ENCODE results near the gene CDKN2B-AS1. TPM values are rescaled to one million over a fixed set of nuclear protein-coding genes. Genes with fewer than 3 reads are reported as not detected.

The CDKN2B-AS1 gene
- total and polyA plus RNA-seq, 2 donors (not counting 1 experiment from before 2014, with no cell fraction given), result 1.3 to 2.5 TPM

DNA sequence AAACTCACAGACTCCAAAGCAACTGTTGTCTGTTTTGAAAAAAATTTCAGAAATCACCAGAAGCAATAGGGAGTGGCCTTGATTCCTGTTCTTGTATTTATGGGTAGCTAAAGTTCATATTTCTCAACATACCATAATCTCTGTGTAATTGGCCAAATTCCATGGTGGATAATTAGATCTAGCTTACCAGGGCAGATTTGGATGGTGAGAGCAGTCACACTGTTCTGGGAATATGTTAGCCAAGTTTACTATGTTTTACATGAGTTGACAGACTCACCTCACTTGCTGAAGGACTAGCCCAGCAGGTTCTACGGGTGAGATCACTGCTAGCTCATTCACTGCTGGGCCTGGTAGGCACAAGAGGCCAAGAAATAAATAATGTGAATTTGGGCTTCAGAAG lies 47.2 kb downstream of the CDKN2B-AS1 start:
- DNase-seq, result no peak
- no peak for ATAC-seq (ENCODE audit: low read depth)
- no peak overlapping the region for H3K27ac Mint-ChIP-seq
- H3K79me2 ChIP-seq (ENCODE audit: control insufficient read depth, insufficient read depth, low read length), result no peaks in the 10 kb centered on the region
- no peak for TF ChIP-seq EZH2 (IDR thresholded peaks at IDR 0.05; ENCODE audit: borderline replicate concordance, insufficient read depth, low read depth, low read length, poor library complexity, severe bottlenecking)
- TF ChIP-seq, protein P1, sequence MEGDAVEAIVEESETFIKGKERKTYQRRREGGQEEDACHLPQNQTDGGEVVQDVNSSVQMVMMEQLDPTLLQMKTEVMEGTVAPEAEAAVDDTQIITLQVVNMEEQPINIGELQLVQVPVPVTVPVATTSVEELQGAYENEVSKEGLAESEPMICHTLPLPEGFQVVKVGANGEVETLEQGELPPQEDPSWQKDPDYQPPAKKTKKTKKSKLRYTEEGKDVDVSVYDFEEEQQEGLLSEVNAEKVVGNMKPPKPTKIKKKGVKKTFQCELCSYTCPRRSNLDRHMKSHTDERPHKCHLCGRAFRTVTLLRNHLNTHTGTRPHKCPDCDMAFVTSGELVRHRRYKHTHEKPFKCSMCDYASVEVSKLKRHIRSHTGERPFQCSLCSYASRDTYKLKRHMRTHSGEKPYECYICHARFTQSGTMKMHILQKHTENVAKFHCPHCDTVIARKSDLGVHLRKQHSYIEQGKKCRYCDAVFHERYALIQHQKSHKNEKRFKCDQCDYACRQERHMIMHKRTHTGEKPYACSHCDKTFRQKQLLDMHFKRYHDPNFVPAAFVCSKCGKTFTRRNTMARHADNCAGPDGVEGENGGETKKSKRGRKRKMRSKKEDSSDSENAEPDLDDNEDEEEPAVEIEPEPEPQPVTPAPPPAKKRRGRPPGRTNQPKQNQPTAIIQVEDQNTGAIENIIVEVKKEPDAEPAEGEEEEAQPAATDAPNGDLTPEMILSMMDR (IDR thresholded peaks at IDR 0.05), result no peak
- intact Hi-C loops (cut with micrococcal nuclease), result no loop called here
- H4K20me1 ChIP-seq (ENCODE audit: control insufficient read depth, insufficient read depth, low read length, poor library complexity, severe bottlenecking), result no peaks in the 10 kb centered on the region
- CTCF ChIA-PET, result interaction anchor here (1.2 to 9.5 kb wide), 2 partner anchors 198 to 229 kb away, joined by 3 to 217 read pairs; no protein-coding TSS in a partner anchor
- no peak overlapping the region for H3K4me2 ChIP-seq (replicated peaks; ENCODE audit: low read depth, low read length, poor library complexity, severe bottlenecking)
- no peak overlapping the region for H3K9ac ChIP-seq (ENCODE audit: low read length)
- no peaks in the 10 kb centered on the region for H3K36me3 ChIP-seq (replicated peaks in 1 of 2; ENCODE audit: control extremely low read depth in 1 of 2, control insufficient read depth in 1 of 2, extremely low read depth in 1 of 2, insufficient read depth in 2 of 2, low read length in 1 of 2)
- H2AFZ ChIP-seq (ENCODE audit: insufficient read depth, low read depth, low read length, poor library complexity, severe bottlenecking), result no peak overlapping the region
- no peaks in the 10 kb centered on the region for H3K9me3 Mint-ChIP-seq (ENCODE audit: insufficient read depth)
- H3K27me3 Mint-ChIP-seq, result no peaks in the 10 kb centered on the region
- no peak overlapping the region for H3K27ac ChIP-seq (ENCODE audit: low read length in 2 of 2)
- no CpG with 5 or more reads among the region's 1 CpG for WGBS (ENCODE audit: insufficient coverage)
- no peaks in the 10 kb centered on the region for H3K27me3 ChIP-seq (replicated peaks in 1 of 4; ENCODE audit: control extremely low read depth in 1 of 4, control insufficient read depth in 3 of 4, insufficient read depth in 4 of 4, low read length in 3 of 4)
- no peaks in the 10 kb centered on the region for H3K4me1 ChIP-seq (ENCODE audit: control insufficient read depth in 2 of 2, insufficient read depth in 2 of 2, low read length in 2 of 2)
- H3K4me3 Mint-ChIP-seq, result no peak overlapping the region
- no peak overlapping the region for H3K4me3 ChIP-seq (ENCODE audit: control extremely low read depth in 1 of 5, extremely low read depth in 1 of 5, insufficient read depth in 1 of 5, low read depth in 2 of 5, low read length in 4 of 5)
- H3K9me3 ChIP-seq (ENCODE audit: control extremely low read depth in 1 of 3, control insufficient read depth in 2 of 3, insufficient read depth in 1 of 3, low read length in 2 of 3), result no peaks in the 10 kb centered on the region
- POLR2A ChIA-PET, result no interaction called here
- H3K4me1 Mint-ChIP-seq, result no peaks in the 10 kb centered on the region

DNA sequence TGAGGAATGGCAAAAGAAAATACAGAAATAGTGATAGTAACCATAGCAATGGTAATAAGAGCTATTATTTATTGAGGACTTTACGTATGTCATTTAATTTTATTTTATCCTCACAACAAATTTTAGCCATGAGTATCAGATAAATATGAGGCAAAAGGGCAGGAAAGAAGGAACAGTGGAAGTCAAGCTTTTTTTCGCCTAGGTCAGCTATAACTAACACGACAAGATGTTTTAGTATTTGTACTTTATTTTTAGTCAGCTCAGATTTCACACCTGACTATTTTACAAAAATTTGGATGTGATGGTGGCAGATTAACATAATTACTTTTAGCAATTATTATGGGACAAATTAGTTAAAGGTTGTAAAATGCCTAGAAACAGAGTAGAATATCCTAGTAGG lies 49.3 kb downstream of the CDKN2B-AS1 start:
- no peaks in the 10 kb centered on the region for H3K9me3 ChIP-seq (ENCODE audit: control extremely low read depth in 1 of 3, control insufficient read depth in 2 of 3, insufficient read depth in 1 of 3, low read length in 2 of 3)
- no peaks in the 10 kb centered on the region for H3K27me3 ChIP-seq (replicated peaks in 1 of 4; ENCODE audit: control extremely low read depth in 1 of 4, control insufficient read depth in 3 of 4, insufficient read depth in 4 of 4, low read length in 3 of 4)
- H3K36me3 ChIP-seq (replicated peaks in 1 of 2; ENCODE audit: control extremely low read depth in 1 of 2, control insufficient read depth in 1 of 2, extremely low read depth in 1 of 2, insufficient read depth in 2 of 2, low read length in 1 of 2), result no peaks in the 10 kb centered on the region
- intact Hi-C loops (cut with micrococcal nuclease), result no loop called here
- H4K20me1 ChIP-seq (ENCODE audit: control insufficient read depth, insufficient read depth, low read length, poor library complexity, severe bottlenecking), result no peaks in the 10 kb centered on the region
- no peak overlapping the region for H3K4me3 ChIP-seq (ENCODE audit: control extremely low read depth in 1 of 5, extremely low read depth in 1 of 5, insufficient read depth in 1 of 5, low read depth in 2 of 5, low read length in 4 of 5)
- H2AFZ ChIP-seq (ENCODE audit: insufficient read depth, low read depth, low read length, poor library complexity, severe bottlenecking), result no peak overlapping the region
- H3K4me1 ChIP-seq (ENCODE audit: control insufficient read depth in 2 of 2, insufficient read depth in 2 of 2, low read length in 2 of 2), result no peaks in the 10 kb centered on the region
- H3K4me3 Mint-ChIP-seq, result no peak overlapping the region
- ATAC-seq (ENCODE audit: low read depth) (no peak), DNase-seq (no peak)
- no peak overlapping the region for H3K4me2 ChIP-seq (replicated peaks; ENCODE audit: low read depth, low read length, poor library complexity, severe bottlenecking)
- ChIA-PET POLR2A (no interaction called here), CTCF (no interaction called here)
- H3K4me1 Mint-ChIP-seq, result no peaks in the 10 kb centered on the region
- no peak overlapping the region for H3K9ac ChIP-seq (ENCODE audit: low read length)
- no peak overlapping the region for H3K27ac Mint-ChIP-seq
- H3K27ac ChIP-seq (ENCODE audit: low read length in 2 of 2), result no peak overlapping the region
- no peaks in the 10 kb centered on the region for H3K79me2 ChIP-seq (ENCODE audit: control insufficient read depth, insufficient read depth, low read length)
- no peaks in the 10 kb centered on the region for H3K9me3 Mint-ChIP-seq (ENCODE audit: insufficient read depth)
- TF ChIP-seq, protein P1 (IDR thresholded peaks at IDR 0.05), result no peak
- WGBS (ENCODE audit: insufficient coverage), result no CpG with 5 or more reads among the region's 3 CpGs
- H3K27me3 Mint-ChIP-seq, result no peaks in the 10 kb centered on the region
